GM23338 (cell line): ENCODE results near the gene SLC22A5. TPM values are rescaled to one million over a fixed set of nuclear protein-coding genes. Genes with fewer than 3 reads are reported as not detected.

ENCODE experiments used
- ATAC-seq: fragments of 200-7000 bp; cut with Tn5 transposase; 3 replicates; pipeline ENCODE4 v1.9.1; 2020
- DNase-seq: peaks from one replicate; pipeline ENCODE4 v3.0.0-alpha.2; 2015; ENCODE audit warnings: low spot score
- H2AFZ ChIP-seq: fragments of 200-600 bp; sonication (generic); 2 replicates; pipeline ENCODE4 v1.8.0; 2016; ENCODE audit warnings: antibody characterized with exemption, mild to moderate bottlenecking, moderate library complexity
- H3F3A ChIP-seq: fragments of 200-600 bp; sonication (generic); replicated peaks from 2 replicates; pipeline ENCODE4 v1.8.0; 2017; ENCODE audit warnings: antibody characterized with exemption, mixed run types, low read depth
- H3K27ac ChIP-seq: fragments of 200-600 bp; sonication (generic); 2 replicates; pipeline ENCODE4 v1.6.1; 2016; ENCODE audit warnings: low read depth
- H3K27me3 ChIP-seq: fragments of 200-600 bp; sonication (generic); 2 replicates; pipeline ENCODE4 v1.8.0; 2016; ENCODE audit warnings: mild to moderate bottlenecking, mixed run types, moderate library complexity; ENCODE audit not compliant: insufficient read depth
- H3K36me3 ChIP-seq: fragments of 200-600 bp; sonication (generic); 2 replicates; pipeline ENCODE4 v1.8.0; 2016; ENCODE audit warnings: mild to moderate bottlenecking; ENCODE audit not compliant: insufficient read depth
- H3K4me1 ChIP-seq: fragments of 200-600 bp; sonication (generic); 2 replicates; pipeline ENCODE4 v1.8.0; 2016; ENCODE audit warnings: mild to moderate bottlenecking, moderate library complexity; ENCODE audit not compliant: insufficient read depth
- H3K4me2 ChIP-seq: fragments of 200-600 bp; sonication (generic); 2 replicates; pipeline ENCODE4 v1.7.1; 2017; ENCODE audit warnings: mixed run types
- H3K4me3 ChIP-seq: fragments of 200-600 bp; sonication (generic); 2 replicates; pipeline ENCODE4 v1.6.1; 2016; ENCODE audit warnings: mixed run types
- H3K79me2 ChIP-seq: fragments of 200-600 bp; sonication (generic); replicated peaks from 2 replicates; pipeline ENCODE4 v1.8.0; 2017; ENCODE audit warnings: mild to moderate bottlenecking; ENCODE audit not compliant: insufficient read depth
- H3K9me2 ChIP-seq: fragments of 200-600 bp; sonication (generic); 2 replicates; pipeline ENCODE4 v1.8.0; 2017; ENCODE audit not compliant: insufficient read depth
- H4K20me1 ChIP-seq: fragments of 200-600 bp; sonication (generic); replicated peaks from 2 replicates; pipeline ENCODE4 v1.8.0; 2017; ENCODE audit warnings: mild to moderate bottlenecking; ENCODE audit not compliant: insufficient read depth
- H3K27ac Mint-ChIP-seq: 2 replicates; pipeline ENCODE4 v1.8.0; 2020; ENCODE audit warnings: inconsistent platforms, mild to moderate bottlenecking, moderate library complexity, mixed read lengths
- H3K27me3 Mint-ChIP-seq: 3 replicates; pipeline ENCODE4 v1.8.0; 2022; ENCODE audit warnings: low read depth, mild to moderate bottlenecking, moderate library complexity, mixed read lengths, inconsistent platforms; ENCODE audit not compliant: insufficient read depth, poor library complexity
- H3K36me3 Mint-ChIP-seq: 3 replicates; pipeline ENCODE4 v1.8.0; 2021; ENCODE audit warnings: low read depth, mild to moderate bottlenecking, inconsistent platforms, moderate library complexity, mixed read lengths
- H3K4me1 Mint-ChIP-seq: 3 replicates; pipeline ENCODE4 v1.8.0; 2020; ENCODE audit warnings: mild to moderate bottlenecking, inconsistent platforms, mixed read lengths
- H3K4me3 Mint-ChIP-seq: 3 replicates; pipeline ENCODE4 v1.8.0; 2021; ENCODE audit warnings: moderate library complexity, mild to moderate bottlenecking, inconsistent platforms, mixed read lengths
- H3K9me3 Mint-ChIP-seq: 3 replicates; pipeline ENCODE4 v1.8.0; 2020; ENCODE audit warnings: moderate library complexity, mild to moderate bottlenecking, inconsistent platforms, mixed read lengths
- CREB1 ChIP-seq: fragments of 250-450 bp; sonication (Bioruptor Pico); IDR thresholded peaks from 2 replicates; pipeline ENCODE4 v1.5.0; 2020; ENCODE audit warnings: low read depth, mild to moderate bottlenecking, moderate library complexity
- EZH2 ChIP-seq: fragments of 200-600 bp; sonication (generic); IDR thresholded peaks from one replicate; pipeline ENCODE4 v1.8.0; 2017; ENCODE audit warnings: antibody characterized with exemption, mild to moderate bottlenecking, low read depth; ENCODE audit not compliant: unreplicated experiment
- EZH2phosphoT487 ChIP-seq: fragments of 200-600 bp; sonication (generic); IDR thresholded peaks from one replicate; pipeline ENCODE4 v1.8.1; 2018; ENCODE audit warnings: antibody characterized with exemption; ENCODE audit not compliant: unreplicated experiment
- JUNB ChIP-seq: IDR thresholded peaks from one replicate; pipeline ENCODE4 v1.6.1; 2016; ENCODE audit warnings: antibody characterized with exemption; ENCODE audit not compliant: unreplicated experiment
- NANOG ChIP-seq: IDR thresholded peaks from 2 replicates; pipeline ENCODE4 v1.6.1; 2016; ENCODE audit warnings: antibody characterized with exemption, borderline replicate concordance
- POLR2AphosphoS5 ChIP-seq: IDR thresholded peaks from 2 replicates; pipeline ENCODE4 v1.6.1; 2016; ENCODE audit warnings: antibody characterized with exemption, low read depth
- REST ChIP-seq: IDR thresholded peaks from one replicate; pipeline ENCODE4 v1.6.1; 2018; ENCODE audit warnings: antibody characterized with exemption; ENCODE audit not compliant: unreplicated experiment
- STAT1 ChIP-seq: IDR thresholded peaks from one replicate; pipeline ENCODE4 v1.6.1; 2016; ENCODE audit warnings: antibody characterized with exemption; ENCODE audit not compliant: unreplicated experiment
- ZNF114 ChIP-seq: fragments of 250-450 bp; sonication (Bioruptor Pico); IDR thresholded peaks from 2 replicates; pipeline ENCODE4 v1.5.0; 2020; ENCODE audit warnings: mild to moderate bottlenecking, moderate library complexity
- ZNF331 ChIP-seq: fragments of 250-450 bp; sonication (Bioruptor Pico); IDR thresholded peaks from 2 replicates; pipeline ENCODE4 v1.5.0; 2020; ENCODE audit warnings: low read depth, mild to moderate bottlenecking, moderate library complexity
- ZNF462 ChIP-seq: fragments of 250-450 bp; sonication (Bioruptor Pico); IDR thresholded peaks from 2 replicates; pipeline ENCODE4 v1.5.0; 2020; ENCODE audit warnings: mild to moderate bottlenecking, moderate library complexity
- polyA plus RNA-seq: library from polyadenylated mRNA; unstranded; fragments of >200 nt; fragmentation: Nextera tagmentation; extraction: Ambion mirVana; gene quantifications from 2 replicates; pipeline ENCODE4 v1.2.1, GENCODE V29; 2016
- total RNA-seq: library from RNA; depleted of rRNA; stranded (reverse); fragments of >200 nt; shearing (Covaris generic); gene quantifications from 2 replicates; pipeline ENCODE4 v1.2.3, GENCODE V29; 2014

SLC22A5 gene
- total and polyA plus RNA-seq, 2 experiments from 2014 or later = 1.9 to 2.4 TPM

DNA sequence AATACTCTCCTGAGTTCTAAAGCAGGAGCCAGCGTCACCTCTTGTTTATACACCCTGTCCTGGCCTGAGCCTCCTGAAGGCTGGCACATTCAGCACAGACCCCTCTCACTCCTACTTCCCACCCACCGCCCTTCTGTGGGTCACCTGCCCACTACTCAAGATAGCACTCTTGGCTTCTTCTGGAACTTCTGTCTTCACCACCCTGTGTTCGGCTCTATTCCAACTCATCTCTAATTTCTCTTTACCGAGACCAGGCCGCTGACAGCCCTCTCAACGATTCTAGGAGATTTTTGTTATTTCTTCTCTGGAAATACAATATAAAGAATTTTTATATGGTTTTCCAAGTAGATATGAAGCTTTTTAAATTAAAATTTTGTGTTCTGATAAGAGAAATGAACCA is 63.6 kb downstream of the SLC22A5 start:
- H3K4me1 Mint-ChIP-seq = peaks cover 24% of the 10 kb centered on the region
- H3K27me3 ChIP-seq = no peaks in the 10 kb centered on the region
- no peaks in the 10 kb centered on the region for H3F3A ChIP-seq
- no peak for ATAC-seq
- TF ChIP-seq EZH2phosphoT487 = no peak
- no peak for TF ChIP-seq CREB1
- TF ChIP-seq ZNF114 (CRISPR knock-in tag) = no peak
- no peak for TF ChIP-seq POLR2AphosphoS5
- no peak overlapping the region for H3K4me2 ChIP-seq
- no peaks in the 10 kb centered on the region for H3K36me3 ChIP-seq
- H3K9me2 ChIP-seq = no peaks in the 10 kb centered on the region
- H2AFZ ChIP-seq = no peak overlapping the region
- peaks cover 3% of the 10 kb centered on the region; the same call in 1 of the 2 replicates for H3K4me1 ChIP-seq
- H4K20me1 ChIP-seq = no peaks in the 10 kb centered on the region
- peaks cover 3% of the 10 kb centered on the region for H3K27me3 Mint-ChIP-seq
- H3K27ac ChIP-seq = no peak overlapping the region
- DNase-seq = no peak
- no peak overlapping the region for H3K27ac Mint-ChIP-seq
- H3K4me3 Mint-ChIP-seq = no peak overlapping the region
- H3K9me3 Mint-ChIP-seq = no peaks in the 10 kb centered on the region
- no peak overlapping the region for H3K4me3 ChIP-seq
- no peaks in the 10 kb centered on the region for H3K79me2 ChIP-seq
- no peaks in the 10 kb centered on the region for H3K36me3 Mint-ChIP-seq

GRCh38 chr5:132434416-132435286 is 65.1 kb downstream of the SLC22A5 start:
- Mint-ChIP-seq H3K27ac (no peak overlapping the region), H3K27me3 (peaks cover 3% of the 10 kb centered on the region), H3K9me3 (no peaks in the 10 kb centered on the region), H3K4me1 (peaks cover 25% of the 10 kb centered on the region), H3K4me3 (no peak overlapping the region), H3K36me3 (no peaks in the 10 kb centered on the region)
- ATAC-seq = no peak
- H3K9me2 ChIP-seq = no peaks in the 10 kb centered on the region
- H3F3A ChIP-seq = no peaks in the 10 kb centered on the region
- peaks cover 3% of the 10 kb centered on the region; the same call in 1 of the 2 replicates for H3K4me1 ChIP-seq
- H3K27ac ChIP-seq = no peak overlapping the region
- H3K36me3 ChIP-seq = no peaks in the 10 kb centered on the region
- no peak for DNase-seq
- no peaks in the 10 kb centered on the region for H3K79me2 ChIP-seq
- H3K4me2 ChIP-seq = no peak overlapping the region
- H3K4me3 ChIP-seq = no peak overlapping the region
- no peaks in the 10 kb centered on the region for H4K20me1 ChIP-seq
- H3K27me3 ChIP-seq = no peaks in the 10 kb centered on the region
- peak overlapping the region; percentile 47 for H2AFZ ChIP-seq
- TF ChIP-seq REST (no peak), ZNF114 (CRISPR knock-in tag) (no peak), POLR2AphosphoS5 (no peak), ZNF462 (CRISPR knock-in tag) (no peak), ZNF331 (CRISPR knock-in tag) (no peak), STAT1 (no peak), JUNB (no peak), EZH2phosphoT487 (no peak), EZH2 (no peak), NANOG (no peak)
